ENCODE measurements around the gene ENTR1.

DNA sequence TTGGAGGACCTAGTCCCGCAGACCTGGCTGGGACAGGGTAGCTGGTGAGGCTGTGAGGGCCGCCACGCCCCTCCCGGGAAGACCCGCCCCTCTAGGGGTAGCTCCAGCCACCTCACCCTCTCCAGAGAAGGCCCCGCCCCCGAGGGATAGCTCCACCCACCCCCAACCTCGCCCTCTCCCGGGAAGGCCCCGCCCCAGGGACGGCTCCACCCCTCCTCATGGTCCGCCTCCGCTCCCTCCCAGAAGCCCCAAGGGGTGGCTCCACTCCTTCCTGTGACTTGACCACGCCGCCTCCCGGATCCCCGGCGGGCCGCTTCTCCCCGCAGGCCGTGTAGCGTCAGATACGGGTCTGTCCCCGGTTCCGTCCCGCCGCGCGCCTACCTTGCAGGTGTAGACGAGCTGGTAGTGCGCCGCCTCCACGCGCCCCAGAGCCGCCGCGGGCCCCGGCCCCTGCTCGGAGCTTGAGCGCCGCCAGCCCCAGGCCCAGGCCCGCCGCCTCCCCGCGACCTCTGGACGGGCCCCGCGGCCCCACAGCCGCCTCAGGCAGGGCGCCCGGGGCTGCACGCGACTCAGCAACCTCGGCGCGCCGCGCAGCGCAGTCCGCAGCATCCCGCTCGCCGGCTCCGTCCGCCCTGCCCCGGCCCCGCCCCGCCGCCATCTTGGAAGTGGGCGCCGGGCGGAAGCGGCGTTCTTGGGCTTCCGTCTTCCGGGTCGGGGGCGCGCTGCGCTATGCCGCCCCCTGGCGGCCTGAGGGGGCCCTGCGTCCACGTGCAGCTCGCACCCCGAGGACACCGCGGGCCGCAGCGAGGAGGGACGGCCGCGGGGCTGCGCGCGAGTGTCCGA lies 47.1 kb downstream of the ENTR1 start, which contains the start of gene DNLZ:
- TF ChIP-seq POLR2AphosphoS5 (IDR thresholded peaks at IDR 0.05) = peak; percentile 75
- TF ChIP-seq CTCF (IDR thresholded peaks at IDR 0.05; ENCODE audit: poor library complexity, severe bottlenecking) = peak; percentile 99
- TF ChIP-seq EP300 (conservative IDR thresholded peaks at IDR 0.05; ENCODE audit: poor library complexity, severe bottlenecking) = peak; percentile 68

Data from neural cell (in vitro differentiated cells).